GM21723 (cell line): Measurements from ENCODE around the gene RASGRP2.
A peak's percentile ranks its signal among the peaks of the same experiment; 100 is the strongest.

Experiments used
- ATAC-seq: cut with Tn5 transposase; IDR thresholded peaks from one replicate; pipeline ENCODE4 v1.9.1; 2021; ENCODE audit warnings: mild to moderate bottlenecking, moderate library complexity; ENCODE audit not compliant: unreplicated experiment

The RASGRP2 gene

GRCh38 chr11:64743591-64744543 lies at the start of gene RASGRP2:
RASGRP2 (minus strand) TSS chr11:64744142; CDS start chr11:64742866, 1,276 bp downstream.
- ATAC-seq = no peak

DNA sequence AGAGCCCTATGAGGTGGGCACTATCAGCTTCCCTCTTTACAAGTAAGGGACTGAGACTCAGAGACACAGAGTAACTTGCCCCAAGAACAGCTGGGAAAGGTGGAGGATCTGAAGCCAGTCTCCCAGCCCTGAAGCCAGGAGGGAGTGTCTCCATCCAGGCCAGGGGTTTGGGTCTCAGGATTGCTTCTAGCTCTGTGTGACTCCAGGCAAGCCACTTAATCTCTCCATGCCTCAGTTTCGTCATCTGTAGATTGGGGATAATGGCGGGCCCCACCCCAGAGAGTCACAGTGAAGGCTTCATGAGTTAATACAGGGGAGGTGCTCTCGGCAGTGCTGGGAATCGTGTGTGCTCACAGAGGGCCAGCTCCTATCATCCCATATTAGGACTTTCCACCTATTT lies 48.5 kb upstream of the RASGRP2 start:
- ATAC-seq = no peak

GRCh38 chr11:64791781-64792291 lies 47.9 kb upstream of the RASGRP2 start:
- no peak for ATAC-seq

DNA sequence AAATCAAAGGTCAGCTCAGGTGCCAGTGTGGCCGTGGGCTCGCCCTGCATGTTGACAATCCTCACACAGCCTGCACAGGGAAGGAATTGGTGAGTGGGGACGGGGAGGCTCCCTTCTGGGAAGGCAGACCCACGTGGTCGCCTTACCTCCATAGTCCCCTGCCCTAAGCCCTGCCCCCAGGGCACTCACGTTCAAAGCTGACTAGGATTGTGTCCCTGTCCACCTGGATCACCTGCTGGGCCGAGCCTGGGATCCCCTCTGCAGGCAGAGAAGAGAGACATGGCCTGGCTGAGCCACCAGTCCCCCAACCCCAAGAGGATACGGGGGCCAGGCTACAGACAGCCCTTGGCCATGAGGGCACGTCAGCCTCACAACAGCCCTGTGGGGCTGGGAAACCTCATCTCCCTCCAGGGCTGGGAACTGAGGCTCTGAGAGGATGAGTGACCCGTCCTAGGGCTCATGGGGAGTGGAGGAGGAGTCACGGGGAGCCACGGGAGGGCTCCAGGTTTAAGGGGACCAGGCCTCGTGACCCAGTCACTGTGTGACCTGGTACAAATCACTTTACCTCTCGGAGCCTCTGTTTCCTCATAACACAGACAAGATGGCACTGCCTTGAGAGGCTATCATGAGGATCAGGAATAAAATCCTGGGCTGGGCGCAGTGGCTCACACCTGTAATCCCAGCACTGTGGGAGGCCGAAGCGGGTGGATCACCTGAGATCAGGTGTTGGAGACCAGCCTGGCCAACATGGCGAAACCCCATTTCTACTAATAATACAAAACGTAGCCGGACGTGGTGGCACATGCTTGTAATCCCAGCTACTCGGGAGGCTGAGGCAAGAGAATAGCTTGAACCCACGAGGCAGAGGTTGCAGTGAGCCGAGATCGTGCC lies 46.5 kb upstream of the RASGRP2 start:
- no peak for ATAC-seq

DNA sequence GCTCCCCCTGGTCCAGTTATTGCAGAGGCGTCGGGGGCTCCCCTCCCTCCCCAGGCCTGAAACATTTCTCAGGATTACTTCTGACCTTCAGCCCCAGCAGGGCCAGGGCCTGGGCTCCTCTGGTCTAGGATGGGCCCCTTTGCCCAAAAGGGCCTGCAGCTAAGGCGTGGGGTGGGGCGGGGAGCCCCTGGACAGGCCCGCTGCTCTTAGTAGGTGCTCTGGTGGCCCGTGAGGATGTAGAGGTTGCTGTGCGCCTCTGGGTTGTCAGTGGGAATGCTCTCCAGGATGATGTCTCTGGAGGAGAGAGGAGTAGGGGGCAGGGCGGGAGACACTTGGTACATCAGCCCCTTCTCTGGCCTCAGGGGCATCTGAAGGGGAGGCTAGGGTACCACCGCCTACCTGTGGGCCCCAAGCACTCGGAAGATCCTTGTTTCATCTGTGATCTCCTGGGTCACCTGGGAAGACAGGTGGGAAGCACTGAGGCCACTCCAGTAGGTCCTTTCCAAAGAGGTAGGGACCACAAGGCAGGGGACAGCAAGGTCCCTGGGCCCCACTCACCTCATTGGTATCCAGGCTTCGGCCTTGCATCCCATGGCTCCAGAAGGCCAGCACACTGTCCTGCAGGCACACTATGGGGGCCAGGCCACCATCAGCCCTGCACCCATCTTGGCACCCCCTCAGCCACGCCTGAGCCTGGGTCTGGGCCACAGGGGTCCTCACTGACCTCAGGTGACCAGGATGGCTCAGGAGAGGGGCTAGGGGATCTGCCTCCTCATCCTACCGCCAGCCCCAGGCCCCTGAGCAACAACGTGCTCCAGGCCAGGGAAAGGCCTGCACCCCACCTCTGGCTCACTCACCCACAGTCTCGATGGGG lies 45.6 kb upstream of the RASGRP2 start:
- no peak for ATAC-seq

GRCh38 chr11:64788321-64789215 lies 44.6 kb upstream of the RASGRP2 start:
- no peak for ATAC-seq

- no peak for ATAC-seq
These were observed 43.8 kb upstream of the RASGRP2 start for GRCh38 chr11:64787526-64788320.

DNA sequence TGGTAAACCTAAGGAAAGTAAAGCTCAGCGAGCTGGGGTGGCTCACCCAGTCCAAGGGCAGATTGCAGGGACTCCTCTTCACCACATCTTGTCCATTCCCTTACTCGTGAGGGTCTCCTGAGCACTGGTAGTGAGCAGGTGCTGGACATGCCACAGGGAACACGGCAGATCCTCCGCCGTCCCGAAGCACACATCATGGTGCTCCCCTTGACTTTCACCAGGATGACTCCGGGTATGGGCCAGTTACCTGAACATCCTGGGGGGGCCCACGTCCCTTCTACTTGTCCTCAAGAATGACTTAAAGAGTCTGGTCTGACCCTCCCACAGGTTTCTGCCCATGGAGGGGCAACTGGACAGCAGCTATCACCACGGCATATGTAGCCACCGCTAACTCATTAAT lies 42.4 kb upstream of the RASGRP2 start:
- ATAC-seq = no peak

DNA sequence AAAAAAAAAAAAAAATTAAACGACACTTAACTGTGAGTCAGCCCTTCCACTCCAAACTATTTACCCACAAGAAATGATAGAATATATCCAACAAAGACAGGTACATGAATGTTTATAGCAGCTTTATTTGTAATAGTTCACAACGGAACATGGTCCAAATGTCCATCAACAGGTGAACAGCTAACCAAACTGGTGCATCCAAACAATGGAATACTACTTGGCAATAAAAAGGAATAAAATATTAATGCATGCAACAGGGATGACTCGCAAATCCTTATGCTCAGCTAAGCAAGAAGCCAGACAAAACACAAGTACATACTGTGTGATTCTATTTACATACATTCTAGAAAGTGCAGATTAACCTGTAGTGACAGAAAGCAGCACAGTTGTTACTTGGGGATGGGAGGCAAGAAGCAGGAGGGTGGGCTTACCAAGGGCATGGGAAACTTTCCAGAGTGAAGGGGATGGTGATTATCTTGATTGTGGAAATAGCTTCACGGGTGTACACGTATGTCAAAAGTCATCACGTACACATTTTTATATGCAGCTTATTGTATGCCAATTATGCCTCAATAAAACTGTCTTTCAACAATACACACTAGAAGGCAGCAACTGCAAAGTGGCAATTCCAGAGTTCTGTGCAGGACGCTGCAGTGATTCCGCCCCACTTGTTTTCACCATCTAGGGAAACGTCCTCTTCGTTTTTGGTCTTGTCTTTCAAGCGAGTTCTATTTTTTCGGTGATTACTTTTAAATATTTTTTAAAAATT lies 41.1 kb upstream of the RASGRP2 start:
- no peak for ATAC-seq

GRCh38 chr11:64778473-64779298 lies 34.7 kb upstream of the RASGRP2 start, which contains the start of gene SF1:
SF1 (minus strand) TSS chr11:64778542; CDS start chr11:64778392, 150 bp downstream.
- peak; percentile 84 for ATAC-seq

DNA sequence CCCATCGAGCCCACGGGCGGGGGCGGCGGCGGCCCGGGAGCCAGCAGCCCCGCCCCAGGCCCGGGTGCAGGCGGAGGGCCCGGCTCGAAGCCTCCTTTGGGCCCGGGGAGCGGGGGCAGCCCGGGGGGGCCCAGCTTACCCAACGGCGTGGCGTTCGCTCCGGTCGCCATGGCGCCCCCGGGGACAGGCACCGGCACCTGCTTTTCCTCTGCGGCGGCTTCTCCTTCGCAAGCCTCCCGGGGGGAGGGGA lies 34.2 kb upstream of the RASGRP2 start:
- ATAC-seq = no peak

- no peak for ATAC-seq
These were observed 33.7 kb upstream of the RASGRP2 start for GRCh38 chr11:64777449-64778222.

- ATAC-seq = no peak
These were observed 32.9 kb upstream of the RASGRP2 start for GRCh38 chr11:64776875-64777274.

- ATAC-seq = no peak
These were observed 32.5 kb upstream of the RASGRP2 start for GRCh38 chr11:64776425-64776824.

- ATAC-seq = no peak
These were observed 30.2 kb upstream of the RASGRP2 start for GRCh38 chr11:64774144-64774543.

GRCh38 chr11:64772303-64773018 lies 28.5 kb upstream of the RASGRP2 start:
- ATAC-seq = no peak
